ENCODE results near the gene AFMID.
A peak's percentile ranks its signal among the peaks of the same experiment; 100 is the strongest.
"Not testable (repeated sequence)": the region's sequence is repeated elsewhere in the genome, so short reads cannot be mapped to it uniquely, and the experiment has no call there.

AFMID gene

GRCh38 chr17:78242024-78242742 is 55.0 kb downstream of the AFMID start:
- no peaks in the 10 kb centered on the region for H3K36me3 ChIP-seq (ENCODE audit: control insufficient read depth, insufficient read depth, low read length)
- no peak overlapping the region for H3K9ac ChIP-seq (ENCODE audit: low read length)
- H3K27me3 ChIP-seq (ENCODE audit: control insufficient read depth, insufficient read depth, low read length) = no peaks in the 10 kb centered on the region
- no peak overlapping the region for H3K4me3 ChIP-seq (ENCODE audit: low read length)
- H3K4me1 ChIP-seq (ENCODE audit: control insufficient read depth, insufficient read depth, low read length) = no peaks in the 10 kb centered on the region
- H3K9me3 ChIP-seq (ENCODE audit: control insufficient read depth, low read length) = no peaks in the 10 kb centered on the region

GRCh38 chr17:78247304-78247703 is 60.1 kb downstream of the AFMID start:
- Histone ChIP-seq H3K9me3 (ENCODE audit: control insufficient read depth, low read length) (no peaks in the 10 kb centered on the region), H3K4me3 (ENCODE audit: low read length) (no peak overlapping the region), H3K4me1 (ENCODE audit: control insufficient read depth, insufficient read depth, low read length) (peaks cover 16% of the 10 kb centered on the region), H3K36me3 (ENCODE audit: control insufficient read depth, insufficient read depth, low read length) (no peaks in the 10 kb centered on the region), H3K27me3 (ENCODE audit: control insufficient read depth, insufficient read depth, low read length) (peaks cover 3% of the 10 kb centered on the region), H3K9ac (ENCODE audit: low read length) (no peak overlapping the region)

GRCh38 chr17:78248051-78248914 is 61.1 kb downstream of the AFMID start:
- Histone ChIP-seq H3K9me3 (ENCODE audit: control insufficient read depth, low read length) (no peaks in the 10 kb centered on the region), H3K36me3 (ENCODE audit: control insufficient read depth, insufficient read depth, low read length) (no peaks in the 10 kb centered on the region), H3K4me3 (ENCODE audit: low read length) (no peak overlapping the region), H3K27me3 (ENCODE audit: control insufficient read depth, insufficient read depth, low read length) (peaks cover 3% of the 10 kb centered on the region), H3K4me1 (ENCODE audit: control insufficient read depth, insufficient read depth, low read length) (peaks cover 25% of the 10 kb centered on the region), H3K9ac (ENCODE audit: low read length) (no peak overlapping the region)

- Histone ChIP-seq H3K9me3 (ENCODE audit: control insufficient read depth, low read length) (no peaks in the 10 kb centered on the region), H3K27me3 (ENCODE audit: control insufficient read depth, insufficient read depth, low read length) (peaks cover 3% of the 10 kb centered on the region), H3K4me3 (ENCODE audit: low read length) (no peak overlapping the region), H3K4me1 (ENCODE audit: control insufficient read depth, insufficient read depth, low read length) (peaks cover 25% of the 10 kb centered on the region), H3K9ac (ENCODE audit: low read length) (no peak overlapping the region), H3K36me3 (ENCODE audit: control insufficient read depth, insufficient read depth, low read length) (no peaks in the 10 kb centered on the region)
Observed at GRCh38 chr17:78249074-78249817, 62.1 kb downstream of the AFMID start.

- peaks cover 25% of the 10 kb centered on the region for H3K4me1 ChIP-seq (ENCODE audit: control insufficient read depth, insufficient read depth, low read length)
- H3K4me3 ChIP-seq (ENCODE audit: low read length) = no peak overlapping the region
- H3K27me3 ChIP-seq (ENCODE audit: control insufficient read depth, insufficient read depth, low read length) = peaks cover 3% of the 10 kb centered on the region
- H3K9ac ChIP-seq (ENCODE audit: low read length) = no peak overlapping the region
- no peaks in the 10 kb centered on the region for H3K36me3 ChIP-seq (ENCODE audit: control insufficient read depth, insufficient read depth, low read length)
- no peaks in the 10 kb centered on the region for H3K9me3 ChIP-seq (ENCODE audit: control insufficient read depth, low read length)
Observed at GRCh38 chr17:78249818-78250806, 63.0 kb downstream of the AFMID start.

- Histone ChIP-seq H3K27me3 (ENCODE audit: control insufficient read depth, insufficient read depth, low read length) (peaks cover 3% of the 10 kb centered on the region), H3K4me1 (ENCODE audit: control insufficient read depth, insufficient read depth, low read length) (peaks cover 25% of the 10 kb centered on the region), H3K9me3 (ENCODE audit: control insufficient read depth, low read length) (no peaks in the 10 kb centered on the region), H3K36me3 (ENCODE audit: control insufficient read depth, insufficient read depth, low read length) (no peaks in the 10 kb centered on the region), H3K9ac (ENCODE audit: low read length) (no peak overlapping the region), H3K4me3 (ENCODE audit: low read length) (no peak overlapping the region)
Observed at GRCh38 chr17:78250891-78251772, 64.0 kb downstream of the AFMID start.

GRCh38 chr17:78251773-78252103 is 64.6 kb downstream of the AFMID start:
- Histone ChIP-seq H3K4me3 (ENCODE audit: low read length) (no peak overlapping the region), H3K27me3 (ENCODE audit: control insufficient read depth, insufficient read depth, low read length) (peaks cover 3% of the 10 kb centered on the region), H3K9me3 (ENCODE audit: control insufficient read depth, low read length) (no peaks in the 10 kb centered on the region), H3K9ac (ENCODE audit: low read length) (no peak overlapping the region), H3K36me3 (ENCODE audit: control insufficient read depth, insufficient read depth, low read length) (no peaks in the 10 kb centered on the region), H3K4me1 (ENCODE audit: control insufficient read depth, insufficient read depth, low read length) (peaks cover 25% of the 10 kb centered on the region)

GRCh38 chr17:78252111-78252634 is 65.0 kb downstream of the AFMID start:
- no peak overlapping the region for H3K9ac ChIP-seq (ENCODE audit: low read length)

GRCh38 chr17:78252701-78253635 is 65.8 kb downstream of the AFMID start:
- H3K27me3 ChIP-seq (ENCODE audit: control insufficient read depth, insufficient read depth, low read length) = peaks cover 8% of the 10 kb centered on the region
- H3K9me3 ChIP-seq (ENCODE audit: control insufficient read depth, low read length) = no peaks in the 10 kb centered on the region
- peaks cover 25% of the 10 kb centered on the region for H3K4me1 ChIP-seq (ENCODE audit: control insufficient read depth, insufficient read depth, low read length)
- H3K4me3 ChIP-seq (ENCODE audit: low read length) = no peak overlapping the region
- H3K36me3 ChIP-seq (ENCODE audit: control insufficient read depth, insufficient read depth, low read length) = no peaks in the 10 kb centered on the region
- no peak overlapping the region for H3K9ac ChIP-seq (ENCODE audit: low read length)

More at GRCh38 chr17:78252111-78252634, 65.0 kb downstream of the AFMID start:
- Histone ChIP-seq H3K9me3 (ENCODE audit: control insufficient read depth, low read length) (no peaks in the 10 kb centered on the region), H3K4me3 (ENCODE audit: low read length) (no peak overlapping the region), H3K27me3 (ENCODE audit: control insufficient read depth, insufficient read depth, low read length) (peaks cover 3% of the 10 kb centered on the region), H3K4me1 (ENCODE audit: control insufficient read depth, insufficient read depth, low read length) (peaks cover 25% of the 10 kb centered on the region), H3K36me3 (ENCODE audit: control insufficient read depth, insufficient read depth, low read length) (no peaks in the 10 kb centered on the region)

- peak overlapping the region; percentile 83 for H3K9ac ChIP-seq (ENCODE audit: low read length)
- H3K27me3 ChIP-seq (ENCODE audit: control insufficient read depth, insufficient read depth, low read length) = peaks cover 11% of the 10 kb centered on the region
- H3K9me3 ChIP-seq (ENCODE audit: control insufficient read depth, low read length); H3K4me3 ChIP-seq (ENCODE audit: low read length); H3K36me3 ChIP-seq (ENCODE audit: control insufficient read depth, insufficient read depth, low read length): not testable (repeated sequence)
- peaks cover 25% of the 10 kb centered on the region for H3K4me1 ChIP-seq (ENCODE audit: control insufficient read depth, insufficient read depth, low read length)
Observed at GRCh38 chr17:78253636-78253945, 66.4 kb downstream of the AFMID start.
